ENCODE measurements around the gene PORCN. TPM values are rescaled to one million over a fixed set of nuclear protein-coding genes. Genes with fewer than 3 reads are reported as not detected.

Gene PORCN
- total and polyA plus RNA-seq, 2 of the 13 experiments (the other 11 are each of a cell fraction or from before 2014, with no cell fraction given), result 3.9 to 5.8 TPM

- TF ChIP-seq ZNF609 (CRISPR knock-in tag; IDR thresholded peaks at IDR 0.05; ENCODE audit: borderline replicate concordance) (no peak), JUNB (CRISPR knock-in tag; IDR thresholded peaks at IDR 0.05; ENCODE audit: borderline replicate concordance) (no peak)
These were observed 34.2 kb upstream of the PORCN start (continued) for GRCh38 chrX:48474581-48474980.

GRCh38 chrX:48475296-48475695, 33.5 kb upstream of the PORCN start:
- peaks cover 19% of the 10 kb centered on the region for H3K79me2 ChIP-seq (ENCODE audit: insufficient read depth, low read length)
- FAIRE-seq, result no peak
- in situ Hi-C loops (cut with HindIII; ENCODE audit: extremely low pct_ligation_motif_present, low pct_unique_long_range_greater_than_20kb), result no loop called here
- peak overlapping the region; percentile 76 for H3K27ac ChIP-seq (ENCODE audit: extremely low read length, insufficient read depth, low read length)
- H4K20me1 ChIP-seq (ENCODE audit: insufficient read depth, low read length), result no peaks in the 10 kb centered on the region
- TF ChIP-seq HNF1A (IDR thresholded peaks at IDR 0.05; ENCODE audit: low read depth) (peak; percentile 49; the same call in 1 of the 2 replicates), HNF1A (CRISPR knock-in tag; IDR thresholded peaks at IDR 0.05; ENCODE audit: borderline replicate concordance) (no peak), ZFX (CRISPR knock-in tag; IDR thresholded peaks at IDR 0.05; ENCODE audit: low read depth) (no peak)
- H3K27me3 ChIP-seq (ENCODE audit: control insufficient read depth in 1 of 2, insufficient read depth in 2 of 2, low read length in 2 of 2), result no peaks in the 10 kb centered on the region; a peak in 1 of 5 replicates
- peak; percentile 45 for ATAC-seq
- POLR2A ChIA-PET, result interaction anchor here (1.7 kb wide), 1 partner anchor 46 kb away, joined by 4 read pairs; the partner anchor contains the start of gene EBP
- DNase-seq (ENCODE audit: low spot score), result peak; percentile 40
- intact Hi-C loops (cut with micrococcal nuclease; ENCODE audit: unreplicated experiment), result loop anchor here (10.0 kb wide), 1 partner anchor 60 kb away; the partner anchor contains the start of gene TBC1D25
- H3K9ac ChIP-seq (ENCODE audit: insufficient read depth, low read depth, low read length), result peak overlapping the region; percentile 77
- peaks cover 0 to 1% of the 10 kb centered on the region in 2 experiments; a peak in 1 of 5 replicates for H3K36me3 ChIP-seq (replicated peaks in 1 of 2; ENCODE audit: control insufficient read depth in 1 of 2, insufficient read depth in 2 of 2, low read length in 2 of 2)
- peaks cover 53% of the 10 kb centered on the region for H3K4me1 ChIP-seq (ENCODE audit: insufficient read depth, low read length)
- H2AFZ ChIP-seq (ENCODE audit: low read length), result no peak overlapping the region
- 0% methylated on average over 5 of the region's 5 CpGs for WGBS (ENCODE audit: low lambda C conversion rate)
- no TSS peak for BruUV-seq (replicated peaks)
- H3K4me3 ChIP-seq (replicated peaks in 1 of 3; ENCODE audit: insufficient read depth in 1 of 3, low read depth in 2 of 3, low read length in 3 of 3), result peak overlapping the region; percentile 68 to 78 (median 77)
- CTCF ChIA-PET (ENCODE audit: low intra/inter-chr PET ratio, low total read pairs), result interaction anchor here (1.8 kb wide), 1 partner anchor 19 kb away, joined by 4 read pairs; no protein-coding TSS in a partner anchor
- peak overlapping the region; percentile 74 for H3K4me2 ChIP-seq (ENCODE audit: low read depth, low read length)
- no peaks in the 10 kb centered on the region for H3K9me3 ChIP-seq (ENCODE audit: low read length)

Measured in HepG2 (cell line).